HG02970 (cell line): Measurements from ENCODE around the gene CBX6.
"Not testable (repeated sequence)": the region's sequence is repeated elsewhere in the genome, so short reads cannot be mapped to it uniquely, and the experiment has no call there.

Experiments used
- ATAC-seq: cut with Tn5 transposase; IDR thresholded peaks from one replicate; pipeline ENCODE4 v1.9.1; 2021; ENCODE audit warnings: mild to moderate bottlenecking, moderate library complexity, moderate number of reproducible peaks; ENCODE audit not compliant: unreplicated experiment, low FRiP score

The CBX6 gene

DNA sequence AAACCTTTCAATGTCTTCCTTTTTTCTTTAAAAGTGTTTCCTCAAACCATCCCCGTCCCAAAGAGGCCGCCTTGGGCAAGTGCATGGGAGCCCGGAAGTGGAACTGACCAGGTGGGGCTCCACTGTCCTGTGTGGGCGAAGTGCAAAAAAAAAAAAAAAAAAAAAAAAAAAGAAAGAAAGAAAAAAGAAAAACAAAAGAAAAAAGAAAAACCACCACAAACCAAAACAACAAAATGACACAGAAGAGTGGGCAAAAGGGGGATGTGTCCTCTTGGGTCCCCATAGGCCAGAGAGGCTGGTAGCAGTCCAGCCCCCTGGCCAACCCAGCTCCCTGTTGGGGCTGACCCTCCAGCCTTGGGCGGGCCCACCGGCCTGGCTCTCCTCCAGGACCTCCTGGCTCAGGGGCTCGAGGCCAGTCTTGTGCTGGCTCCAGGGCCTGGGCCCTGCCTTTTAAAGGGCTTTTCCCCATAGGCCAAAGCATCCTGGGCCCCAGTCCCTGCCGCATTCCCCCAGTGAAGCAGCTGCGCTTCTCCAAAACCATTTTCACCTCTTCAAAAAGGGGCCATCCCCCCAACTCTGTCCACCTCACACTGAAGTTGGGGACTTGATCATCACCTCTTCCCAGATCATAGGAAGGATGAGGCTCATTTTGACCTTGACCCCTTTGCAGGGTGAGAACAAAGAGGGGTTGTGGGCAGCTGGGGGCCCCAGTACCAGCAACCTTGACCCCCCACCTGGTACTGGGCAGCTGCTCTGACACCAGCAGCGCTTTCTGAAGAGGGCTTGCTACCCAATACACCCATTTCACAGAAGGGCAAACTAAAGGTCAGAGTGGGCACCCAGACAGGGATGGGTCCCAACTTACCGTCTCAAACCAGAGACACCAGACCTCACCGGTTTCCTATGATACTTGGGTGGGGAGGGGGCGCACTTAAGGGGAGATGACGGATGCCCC lies 9.4 kb downstream of the CBX6 start:
- no peak for ATAC-seq

DNA sequence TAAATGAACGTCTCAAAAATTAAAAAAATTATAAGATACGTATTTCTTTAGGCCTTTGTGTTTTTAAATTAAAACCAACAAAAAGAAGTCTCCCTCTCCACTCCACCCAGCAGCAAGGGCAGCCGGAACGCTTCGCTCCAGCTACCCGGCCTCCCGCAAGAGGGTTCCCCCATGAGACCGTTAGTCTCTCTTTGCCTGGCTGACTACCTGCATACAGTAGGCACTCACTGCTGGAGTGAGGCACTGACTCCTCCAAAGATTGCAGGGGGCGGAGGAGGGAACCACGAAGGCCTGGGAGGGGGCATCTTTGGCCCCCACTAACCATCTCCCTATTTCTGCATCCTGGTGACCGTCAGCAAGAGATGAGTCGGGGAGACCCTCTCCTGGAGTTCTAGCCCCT lies 10.1 kb downstream of the CBX6 start:
- no peak for ATAC-seq

DNA sequence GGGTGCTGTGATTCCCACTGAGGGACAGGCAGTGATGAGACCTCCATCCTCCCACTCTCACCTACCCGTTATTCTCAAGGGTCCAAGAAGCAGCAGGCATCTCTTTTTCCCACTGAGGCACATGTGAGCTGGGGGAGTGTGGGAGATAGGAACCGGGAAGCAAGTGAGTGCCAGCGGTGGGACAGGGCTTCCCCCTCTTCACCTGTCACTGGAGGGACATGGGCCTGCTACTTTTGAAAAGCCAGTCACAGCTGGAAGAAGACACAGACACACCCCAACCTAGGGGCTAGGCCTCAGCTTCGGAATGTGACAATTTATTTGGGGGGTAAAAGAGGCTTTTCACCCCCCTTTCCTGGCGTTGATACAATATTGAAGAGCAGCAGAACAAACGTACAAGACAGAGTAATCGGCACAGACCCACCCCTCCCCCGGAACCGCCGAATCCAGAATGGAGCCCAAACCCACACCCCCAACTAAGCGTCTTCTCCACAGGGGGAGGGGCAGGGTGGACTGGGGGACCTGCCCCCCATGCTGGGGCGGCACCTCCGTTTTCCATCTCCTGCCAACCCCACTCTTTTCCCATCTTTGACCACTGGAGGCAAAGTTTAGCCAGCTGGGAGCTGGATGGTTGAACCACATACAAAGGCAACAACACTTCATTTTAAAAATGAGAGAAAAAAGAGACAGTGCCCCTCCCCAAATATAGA lies 10.7 kb downstream of the CBX6 start:
- no peak for ATAC-seq

DNA sequence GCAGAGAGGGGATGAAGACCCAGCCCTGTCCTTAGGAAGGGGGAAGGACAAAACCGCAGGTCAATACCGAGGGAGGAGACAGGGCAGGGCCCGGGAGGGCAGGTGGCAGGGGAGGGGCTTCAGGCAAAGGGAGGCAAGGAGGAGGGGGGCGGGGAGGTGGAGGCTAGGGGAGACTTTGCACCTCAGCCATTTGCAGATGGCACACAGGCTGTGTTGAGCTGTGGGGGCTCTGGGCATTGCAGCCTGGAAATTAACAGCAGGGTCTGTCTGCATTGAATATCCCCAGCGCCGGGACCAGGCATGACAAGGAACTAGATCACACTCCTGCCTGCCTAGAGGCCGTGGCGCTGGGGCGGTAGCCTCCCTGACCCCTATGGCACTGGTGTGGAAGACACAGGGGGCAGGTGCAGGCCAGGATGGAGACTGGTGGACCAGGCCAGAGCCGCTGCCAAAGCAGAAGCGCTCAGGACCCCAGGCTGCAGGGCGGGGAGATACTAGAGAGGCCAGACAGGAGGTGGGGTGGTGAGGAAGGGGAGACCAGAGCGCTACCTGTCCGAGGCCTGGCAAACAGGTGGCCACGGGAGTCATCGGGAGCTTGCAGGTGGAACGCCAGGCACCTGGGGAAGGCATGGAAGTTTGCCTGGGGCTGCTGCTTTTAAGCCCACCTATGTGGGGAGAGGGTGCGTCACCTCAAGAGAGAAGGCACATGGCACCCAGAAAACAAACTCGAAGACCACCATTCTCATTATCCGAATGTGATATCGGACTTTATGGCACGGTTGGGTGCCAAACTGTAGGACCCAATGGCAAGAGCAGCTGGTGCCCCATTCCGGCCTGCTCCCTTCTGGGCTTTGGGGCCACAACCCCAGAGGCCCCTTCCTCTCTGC lies 11.5 kb downstream of the CBX6 start:
- no peak for ATAC-seq

DNA sequence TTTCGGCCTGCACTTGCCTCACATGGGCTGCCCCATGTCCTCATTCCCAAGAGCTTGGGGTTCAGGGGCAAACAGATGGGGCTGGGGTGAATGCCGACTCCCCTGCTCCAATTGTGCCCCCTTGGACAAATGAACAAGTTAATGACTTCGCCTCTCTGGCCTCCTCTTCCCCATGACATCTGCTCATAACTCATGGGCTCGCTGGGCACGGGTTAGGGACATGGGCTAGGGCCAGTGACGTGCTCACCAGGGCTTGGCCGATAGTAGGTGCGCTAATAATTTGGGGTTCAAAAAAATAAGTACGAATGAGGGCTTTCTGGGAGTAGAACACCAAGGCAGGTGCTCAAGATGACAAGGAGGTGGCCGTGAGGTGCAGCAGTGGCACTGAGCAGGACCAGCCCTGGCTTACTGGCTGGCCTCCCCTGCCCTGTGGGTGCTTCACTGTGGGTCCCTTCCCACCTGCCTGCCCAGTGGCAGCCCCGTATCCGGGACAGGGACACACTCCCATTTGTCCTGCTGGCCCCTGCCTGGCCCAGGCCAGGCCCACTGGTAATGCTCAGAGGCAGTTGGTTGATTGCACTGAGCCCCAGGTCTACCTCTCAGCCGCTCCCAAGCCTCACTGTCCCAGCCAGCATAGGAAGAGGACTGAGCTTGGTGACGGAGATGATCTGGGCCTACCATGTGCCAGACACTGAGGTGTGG lies 12.3 kb downstream of the CBX6 start:
- ATAC-seq: no peak

DNA sequence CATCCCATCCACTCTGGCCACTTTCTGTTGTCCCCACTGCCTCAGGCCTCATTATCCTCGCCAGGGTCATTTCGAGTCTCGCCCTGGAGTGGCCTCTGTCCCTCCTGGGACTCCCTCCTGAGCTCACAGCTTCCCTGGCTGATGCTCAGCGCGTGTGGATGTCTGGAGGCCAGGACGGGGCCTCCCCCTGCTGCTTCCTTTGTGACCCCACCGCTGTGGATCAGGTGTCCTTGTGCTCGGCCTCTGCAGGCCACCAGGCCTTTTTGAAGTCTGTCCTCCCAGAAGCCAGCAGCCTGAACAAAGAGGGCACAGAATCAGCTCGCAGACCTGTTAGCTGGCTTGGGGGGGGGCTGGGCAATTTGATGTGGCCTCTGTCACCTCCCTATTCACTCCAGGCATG lies 13.5 kb downstream of the CBX6 start:
- ATAC-seq: no peak

DNA sequence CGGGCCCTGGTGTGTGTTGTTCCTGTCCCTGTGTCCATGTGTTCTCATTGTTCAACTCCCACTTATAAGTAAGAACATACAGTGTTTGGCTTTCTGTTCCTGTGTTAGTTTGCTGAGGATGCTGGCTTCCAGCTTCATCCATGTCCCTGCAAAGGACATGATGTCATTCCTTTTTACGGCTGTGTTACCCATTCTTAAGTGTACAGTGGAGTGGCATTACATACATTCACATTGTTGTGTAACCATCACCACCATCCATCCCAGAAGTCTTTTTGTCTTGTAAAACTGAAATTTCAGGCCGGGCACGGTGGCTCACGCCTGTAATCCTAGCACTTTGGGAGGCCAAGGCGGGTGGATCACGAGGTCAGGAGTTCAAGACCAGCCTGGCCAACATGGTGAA lies 17.5 kb downstream of the CBX6 start:
- ATAC-seq: not testable (repeated sequence)

DNA sequence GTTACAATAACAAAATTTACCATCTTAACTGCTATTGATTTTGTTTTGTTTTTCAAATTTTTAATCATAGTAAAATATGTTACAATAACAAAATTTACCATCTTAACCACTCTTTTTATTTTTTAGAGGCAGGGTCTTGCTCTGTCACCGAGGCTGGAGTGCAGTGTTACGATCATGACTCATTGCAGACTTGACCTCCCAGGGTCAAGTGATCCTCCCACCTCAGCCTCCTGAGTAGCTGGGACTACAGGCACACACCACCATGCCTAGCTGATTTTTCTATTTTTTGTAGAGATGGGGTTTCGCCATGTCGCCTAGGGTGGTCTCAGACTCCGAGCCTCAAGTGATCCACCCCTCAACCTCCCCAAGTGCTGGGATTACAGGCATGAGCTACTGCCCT lies 18.1 kb downstream of the CBX6 start:
- not testable (repeated sequence) for ATAC-seq

DNA sequence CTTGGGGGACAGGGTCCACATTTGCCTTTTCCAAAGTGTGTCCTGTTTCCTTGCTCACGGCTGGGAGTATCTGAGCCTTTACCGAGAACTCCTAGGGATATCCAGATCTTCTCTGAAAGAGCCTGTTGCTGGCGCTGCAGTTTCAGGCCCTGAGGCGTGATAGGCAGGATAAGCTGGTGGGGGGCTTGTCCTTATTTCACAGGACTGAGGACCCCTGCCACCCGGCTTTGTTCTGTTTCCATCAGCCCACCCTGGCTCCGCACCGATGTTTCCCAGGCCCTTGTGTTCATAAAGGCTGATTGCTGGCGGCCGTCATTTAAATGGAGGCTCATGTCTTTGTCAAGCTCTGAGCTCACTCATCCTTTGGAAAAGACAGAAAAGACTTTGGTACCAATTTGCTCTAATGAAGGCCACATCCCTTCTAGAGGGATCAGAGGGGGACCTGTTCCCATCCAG lies 18.8 kb downstream of the CBX6 start:
- no peak for ATAC-seq

DNA sequence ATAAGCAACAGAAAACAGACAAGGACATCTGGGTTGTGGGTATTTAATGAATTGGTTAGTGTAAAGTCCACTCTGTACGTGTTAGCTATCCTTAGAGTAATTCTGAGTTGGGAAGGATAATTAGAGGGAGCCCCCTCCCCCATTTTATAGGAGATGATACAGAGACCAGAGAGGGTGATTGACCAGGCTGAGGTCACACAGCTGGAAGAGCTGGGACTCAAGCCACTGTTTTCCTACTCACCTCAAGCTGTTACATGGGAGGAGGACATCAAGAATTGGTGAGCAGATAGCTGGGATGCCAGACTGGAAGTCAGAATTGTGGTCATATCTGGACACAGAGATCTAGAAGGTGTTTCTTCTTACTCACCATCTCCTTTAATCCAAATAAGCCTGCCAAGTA lies 19.5 kb downstream of the CBX6 start:
- no peak for ATAC-seq

DNA sequence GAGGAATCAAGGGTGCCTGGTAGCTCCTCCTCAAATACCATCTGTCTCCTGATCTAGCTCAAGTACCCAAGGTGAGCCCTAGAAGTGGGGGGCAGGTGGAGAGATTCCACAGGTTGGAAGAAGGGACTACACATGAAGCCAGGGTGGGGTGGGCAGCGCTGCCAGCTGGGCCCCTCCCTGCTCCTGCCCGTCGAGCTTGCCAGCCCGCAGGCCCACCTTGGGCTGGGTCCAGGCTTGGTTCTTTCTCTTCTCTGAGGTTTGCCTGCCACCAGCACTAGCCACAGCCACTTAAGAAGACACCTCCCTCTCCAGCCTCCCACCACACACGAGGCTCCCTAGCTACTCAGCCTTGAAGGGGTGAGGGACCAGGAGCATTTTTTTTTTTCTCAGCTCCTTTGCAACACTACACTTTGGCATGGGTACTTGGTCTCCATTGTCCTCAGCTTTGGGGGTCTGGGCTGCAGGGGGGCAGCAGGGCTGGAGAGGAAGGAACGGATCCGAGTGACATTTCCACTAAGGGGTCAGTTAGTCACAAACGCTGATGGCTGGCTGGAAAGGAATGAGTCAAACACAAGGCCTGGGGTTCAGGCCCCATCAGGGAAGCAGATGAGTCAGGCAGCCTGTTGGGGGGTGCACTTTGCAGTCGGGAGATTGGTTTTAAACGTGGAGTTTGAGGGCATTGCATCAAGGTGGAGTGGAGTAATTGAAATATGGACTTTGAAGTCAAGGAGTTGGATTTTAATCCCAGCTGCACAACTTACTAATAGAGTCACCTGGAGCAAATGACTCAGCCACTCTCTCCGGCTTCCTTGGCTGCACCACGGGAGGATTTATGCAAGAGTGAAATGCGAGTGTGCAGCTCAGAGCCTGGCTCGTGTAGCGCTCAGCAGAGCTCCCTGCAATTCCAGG lies 20.8 kb downstream of the CBX6 start:
- no peak for ATAC-seq

DNA sequence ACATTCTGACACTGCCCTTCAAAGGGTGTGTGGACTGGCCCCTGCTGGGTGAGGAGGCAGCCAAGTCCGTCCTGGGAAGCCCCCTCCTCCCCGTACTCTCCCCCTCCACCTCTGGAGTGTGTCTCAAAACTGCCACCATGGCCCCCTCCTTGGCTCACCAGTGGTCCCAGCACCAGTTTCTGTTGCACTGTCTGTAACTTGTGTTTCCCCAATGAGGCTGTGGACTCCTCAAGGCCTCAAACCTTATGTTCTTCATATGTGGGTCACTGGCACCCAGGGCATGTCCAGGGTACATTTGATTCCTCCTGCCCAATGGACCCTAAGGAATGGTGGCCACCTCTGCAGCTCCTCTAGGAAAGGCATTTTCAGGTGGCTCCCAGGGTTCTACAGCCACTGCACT lies 21.6 kb downstream of the CBX6 start:
- no peak for ATAC-seq

DNA sequence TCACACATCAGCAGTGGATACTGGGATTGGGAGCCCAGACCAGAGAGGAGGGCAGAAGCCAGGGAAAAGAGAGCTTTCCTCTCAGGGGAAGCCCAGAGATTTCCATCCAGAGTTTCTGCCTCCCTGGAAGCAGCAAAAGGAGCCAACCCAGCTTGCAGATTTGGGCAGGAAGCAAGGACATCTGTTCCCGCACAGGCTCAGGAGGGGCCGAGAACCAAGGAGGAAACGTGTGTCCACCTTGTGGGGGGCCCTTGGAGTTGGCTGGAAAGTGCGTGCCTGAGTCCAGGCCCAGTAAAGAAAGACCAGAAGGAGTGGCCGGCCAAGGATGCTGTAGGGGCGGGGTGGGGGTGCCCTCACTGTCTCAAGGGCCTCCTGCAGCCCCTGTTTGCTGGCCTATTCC lies 22.2 kb downstream of the CBX6 start:
- no peak for ATAC-seq

DNA sequence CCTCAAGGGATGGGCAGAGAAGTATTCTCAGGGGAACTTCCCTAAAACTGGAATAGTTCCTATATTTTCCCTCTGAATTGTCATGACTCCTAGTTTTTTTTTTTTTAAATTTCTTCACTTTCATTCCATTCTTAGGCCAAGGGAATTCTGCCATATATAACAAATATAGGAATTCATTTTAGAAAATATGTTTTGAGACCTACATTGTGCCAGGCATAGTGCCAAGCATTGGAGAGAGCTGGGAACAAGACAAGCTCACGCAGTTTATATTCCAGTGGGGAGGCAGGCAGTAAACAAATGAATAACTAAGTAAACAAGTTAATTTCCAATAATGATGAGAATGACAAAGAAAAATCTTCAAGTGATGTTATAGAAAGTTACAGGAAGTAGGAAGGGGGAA lies 25.6 kb downstream of the CBX6 start:
- no peak for ATAC-seq

DNA sequence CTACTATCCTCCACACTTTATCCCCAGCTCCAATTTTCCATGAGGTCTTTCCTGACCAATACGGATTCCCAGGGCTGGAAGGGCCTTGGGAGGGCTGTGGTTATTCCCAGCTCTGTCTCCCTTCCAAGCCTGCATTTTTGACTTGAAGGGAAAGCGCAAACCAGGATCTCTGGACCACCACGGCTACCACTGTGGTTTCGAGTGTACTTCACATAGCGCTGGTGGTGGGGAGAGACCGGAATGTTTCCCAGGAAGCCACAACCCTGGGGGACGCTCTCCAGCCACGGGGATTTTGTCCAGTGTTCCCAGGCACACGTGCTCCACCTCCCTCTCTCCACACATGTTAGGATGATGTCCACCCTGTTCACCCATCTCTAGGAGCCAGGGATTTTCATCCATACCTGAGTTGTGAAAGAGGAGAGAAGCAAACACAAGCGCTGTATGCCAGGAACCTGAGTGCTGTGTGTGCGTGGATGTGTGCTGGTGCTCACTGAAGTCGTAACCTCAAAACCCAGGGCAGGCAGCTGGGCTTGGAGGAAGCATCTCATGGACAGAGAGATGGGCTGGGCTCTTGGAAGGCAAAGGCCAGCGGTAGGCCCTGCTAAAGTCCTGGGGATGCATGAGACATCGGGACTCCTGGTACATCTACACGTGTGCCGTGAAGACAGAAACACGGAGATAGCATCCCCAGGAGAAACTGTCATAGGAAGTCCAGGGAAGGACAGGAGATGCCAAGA lies 26.8 kb downstream of the CBX6 start:
- ATAC-seq: no peak

DNA sequence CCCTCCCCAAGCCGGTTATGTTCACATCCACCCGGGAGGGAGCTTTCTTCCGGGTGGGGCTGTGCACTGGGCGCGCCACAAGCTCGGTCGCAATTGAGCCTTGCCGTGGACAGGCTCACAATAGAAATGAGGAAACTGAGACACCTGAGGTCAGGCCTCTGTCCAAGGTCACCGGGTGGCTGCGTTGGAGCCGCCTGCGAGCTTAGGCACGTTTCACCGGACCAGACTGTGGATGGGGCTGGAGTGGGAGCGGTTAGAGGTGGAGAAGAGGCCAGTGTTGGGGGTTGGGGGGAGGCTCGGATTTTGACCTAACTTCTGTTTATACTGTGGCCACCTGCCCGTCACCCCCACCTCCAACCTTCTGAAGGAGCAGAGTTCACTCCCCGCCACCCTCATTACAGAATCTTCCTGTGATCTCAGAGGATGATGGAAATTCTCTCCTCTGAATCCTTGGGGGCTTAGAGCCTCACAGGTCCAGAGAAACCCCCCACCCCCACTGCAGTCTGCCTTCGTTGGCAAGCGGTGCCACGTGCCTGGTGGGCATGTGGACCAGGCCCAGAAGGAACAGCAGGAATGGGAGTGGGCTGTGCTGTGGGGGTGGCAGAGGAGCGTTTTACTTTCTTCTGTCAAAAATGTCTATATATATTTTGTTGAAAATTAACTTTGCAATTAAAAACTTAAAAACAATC lies 27.6 kb downstream of the CBX6 start:
- ATAC-seq: no peak

DNA sequence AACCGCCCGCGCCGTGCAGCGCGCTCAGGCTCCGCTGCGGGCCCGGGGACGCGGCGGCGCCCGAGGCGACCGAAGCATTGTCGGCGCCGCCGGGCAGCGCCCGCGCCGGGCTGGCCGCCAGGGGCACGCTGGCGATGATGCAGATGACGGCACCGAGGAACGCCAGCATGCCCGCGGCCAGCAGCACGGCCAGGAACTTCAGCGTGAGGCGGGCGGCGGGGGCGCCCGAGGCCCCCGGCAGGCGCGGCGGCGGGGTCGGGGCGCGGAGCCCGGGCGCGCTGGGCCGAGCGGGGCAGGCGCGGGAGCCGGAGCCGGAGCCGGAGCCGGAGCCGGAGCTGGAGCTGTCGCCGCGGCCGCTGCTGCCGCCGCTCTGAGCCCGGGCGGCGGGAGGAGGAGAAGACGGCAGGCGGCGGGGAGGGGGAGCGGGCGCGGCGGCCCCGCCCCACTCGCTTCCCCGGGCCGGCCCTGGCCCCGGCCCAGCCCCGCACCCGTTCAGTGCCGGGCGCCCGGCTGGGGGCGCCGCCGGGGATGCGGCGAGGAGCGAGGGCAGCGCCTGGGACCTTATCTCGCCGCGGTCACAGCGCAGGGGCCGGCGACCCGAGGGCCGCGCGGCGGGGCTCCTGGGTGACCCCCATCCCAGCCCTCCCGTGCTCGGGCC lies 28.2 kb downstream of the CBX6 start, which contains the start of gene NPTXR:
NPTXR (minus strand) TSS at position 372 of the 658 bp plus-strand sequence.
- no peak for ATAC-seq
